Stimulated activated naive CD8-positive, alpha-beta T cell treated with anti-CD3 and anti-CD28 coated beads, Interleukin-15, Interleukin-2, amounts not matched to agents 100 U/mL and 50 U/mL, for 24 hours (primary cell): ENCODE data around the gene AUH.
A peak's percentile ranks its signal among the peaks of the same experiment; 100 is the strongest.

Experiments
- ATAC-seq: fragments of 150-1000 bp; cut with Tn5 transposase; one replicate; pipeline ENCODE4 v1.10.0; 2021
- DNase-seq: peaks from one replicate; pipeline ENCODE4 v3.0.0; 2021

The AUH gene

GRCh38 chr9:91338681-91339080 is 23.0 kb downstream of the AUH start:
- no peak for ATAC-seq
- DNase-seq: no peak

DNA sequence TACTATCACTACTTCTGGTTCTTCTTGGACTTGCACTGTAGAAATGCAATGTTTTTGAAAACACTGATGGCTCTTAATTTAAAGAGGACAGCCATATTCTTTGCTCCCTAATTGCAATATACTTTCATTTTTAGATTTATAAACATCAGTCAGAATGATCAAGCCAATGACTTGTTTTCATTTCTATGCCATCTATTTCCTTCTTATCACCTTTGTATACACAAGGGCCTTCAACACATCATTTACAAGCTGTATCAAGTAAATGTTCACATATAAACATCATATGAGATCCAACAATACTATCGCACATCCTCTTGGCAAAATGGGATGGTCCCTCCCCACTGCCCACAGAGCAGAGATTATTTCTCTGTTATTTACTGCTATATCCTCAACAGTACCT is 24.9 kb downstream of the AUH start:
- DNase-seq (no peak), ATAC-seq (no peak)

GRCh38 chr9:91334053-91334452 is 27.7 kb downstream of the AUH start:
- DNase-seq (no peak), ATAC-seq (peak; percentile 83)

DNA sequence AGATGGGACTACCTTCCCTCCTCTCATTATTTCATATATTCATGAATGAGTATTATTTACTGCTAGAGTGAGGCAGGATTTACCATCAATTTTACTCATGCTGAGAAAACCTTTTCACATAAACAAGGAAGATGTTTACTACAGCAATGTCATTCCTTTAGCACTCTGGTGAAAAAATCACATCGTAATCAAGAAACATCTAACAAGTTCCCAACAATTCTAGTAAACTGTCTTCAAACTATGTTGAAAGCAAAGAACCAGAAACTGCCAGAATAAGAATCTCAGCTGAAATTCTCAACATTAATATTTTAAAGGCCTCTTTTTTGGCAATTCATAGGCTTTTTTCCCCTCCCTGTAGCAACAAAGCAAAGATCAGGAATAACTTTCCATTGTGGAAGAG is 28.2 kb downstream of the AUH start:
- DNase-seq: no peak
- ATAC-seq: no peak

GRCh38 chr9:91332546-91333231 is 29.0 kb downstream of the AUH start:
- ATAC-seq (no peak), DNase-seq (no peak)

DNA sequence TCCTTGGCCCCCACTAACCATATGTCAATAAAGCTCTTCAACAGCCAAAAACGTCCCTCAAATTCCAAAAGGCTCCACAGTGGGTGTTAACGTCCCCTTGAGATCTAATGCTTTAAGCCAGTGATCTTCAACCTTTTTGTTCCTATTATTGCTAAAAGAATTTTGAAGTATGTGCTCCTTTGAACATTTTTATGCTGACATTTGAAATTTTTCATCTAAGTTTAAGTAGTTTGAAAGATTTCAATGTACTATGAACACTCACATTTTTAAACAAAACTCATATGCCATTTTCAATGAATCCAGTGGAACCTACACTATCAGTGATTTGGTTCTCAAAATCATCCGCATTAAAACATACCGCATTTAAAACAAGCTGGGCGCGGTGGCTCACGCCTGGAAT is 29.9 kb downstream of the AUH start:
- DNase-seq: no peak
- ATAC-seq: no peak

GRCh38 chr9:91328186-91328585 is 33.5 kb downstream of the AUH start:
- no peak for DNase-seq
- ATAC-seq: no peak

- ATAC-seq (no peak), DNase-seq (no peak)
These were observed 40.0 kb downstream of the AUH start for GRCh38 chr9:91321691-91322090.

- DNase-seq (no peak), ATAC-seq (no peak)
These were observed 41.4 kb downstream of the AUH start for GRCh38 chr9:91320299-91320698.

DNA sequence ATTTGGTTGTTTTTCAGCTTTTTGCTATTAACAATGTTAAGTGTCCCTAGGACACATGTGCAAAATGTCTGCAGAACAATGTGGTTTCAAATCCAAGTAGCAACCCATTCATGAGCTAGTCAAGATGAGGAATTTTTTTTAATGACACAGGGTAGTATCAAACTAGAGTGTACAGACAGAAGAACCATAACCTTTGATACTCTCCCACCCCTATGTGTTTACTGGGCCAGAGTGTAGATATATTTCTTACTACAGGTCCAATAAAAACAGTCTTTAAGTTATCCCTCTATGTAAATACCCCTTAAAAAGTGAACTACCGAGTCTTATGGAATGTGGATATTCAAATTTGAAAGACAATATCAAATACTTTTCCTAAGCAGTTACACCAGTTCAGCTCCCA is 45.6 kb downstream of the AUH start:
- DNase-seq (no peak), ATAC-seq (no peak)

GRCh38 chr9:91315191-91315590 is 46.5 kb downstream of the AUH start:
- ATAC-seq: no peak

DNA sequence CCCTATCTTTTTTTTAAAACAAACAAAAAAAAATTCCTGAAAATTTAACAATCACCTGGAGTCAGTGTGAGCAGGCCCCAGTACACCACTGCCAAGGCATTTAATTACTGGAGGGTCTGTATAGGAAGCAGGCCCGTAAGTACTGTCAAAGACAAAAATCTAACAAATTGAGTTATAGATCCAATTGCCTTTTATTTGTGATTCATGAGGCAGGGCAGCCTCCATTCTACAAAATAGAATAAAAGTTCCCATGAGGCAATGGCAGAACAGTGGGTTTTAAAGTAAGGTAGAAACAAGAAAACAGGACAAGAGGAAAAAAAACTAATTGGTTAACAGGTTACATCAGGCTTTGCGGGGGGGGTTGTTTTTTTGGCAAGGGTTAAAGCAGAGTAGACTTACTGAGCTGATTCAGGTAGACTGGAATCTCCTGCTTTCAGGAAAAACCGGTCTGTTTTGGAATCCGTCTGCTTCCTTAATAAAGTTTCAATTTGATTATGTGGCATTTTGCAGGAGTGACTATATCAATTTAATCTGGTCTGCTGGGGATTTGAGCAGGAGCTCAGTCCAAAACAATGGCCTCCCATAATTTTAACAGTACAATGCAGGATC is 48.9 kb downstream of the AUH start:
- ATAC-seq (no peak), DNase-seq (no peak)

More at GRCh38 chr9:91315191-91315590, 46.5 kb downstream of the AUH start:
- DNase-seq: no peak

DNA sequence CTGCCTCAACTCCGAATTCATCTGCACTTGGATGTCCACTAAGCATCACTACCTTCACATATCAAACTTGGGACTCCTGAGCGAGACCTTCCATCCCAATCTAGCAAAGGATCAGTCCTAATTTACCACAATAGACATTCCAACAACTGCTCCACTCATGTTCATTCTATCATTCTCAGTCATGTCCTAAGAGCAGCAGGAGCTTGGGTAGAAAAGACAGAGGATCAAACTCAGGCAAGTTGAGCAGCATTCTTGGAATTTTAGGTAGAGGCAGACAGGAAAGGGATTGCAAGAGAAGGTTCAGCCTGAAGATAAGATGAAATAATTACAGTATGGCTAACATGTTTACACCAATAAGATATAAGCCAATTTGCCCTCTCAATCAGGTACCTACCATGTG is 51.7 kb downstream of the AUH start:
- ATAC-seq (no peak), DNase-seq (no peak)

- no peak for ATAC-seq
- no peak for DNase-seq
These were observed 53.5 kb downstream of the AUH start for GRCh38 chr9:91308191-91308590.

- ATAC-seq (no peak), DNase-seq (no peak)
These were observed 54.4 kb downstream of the AUH start for GRCh38 chr9:91307279-91307678.

DNA sequence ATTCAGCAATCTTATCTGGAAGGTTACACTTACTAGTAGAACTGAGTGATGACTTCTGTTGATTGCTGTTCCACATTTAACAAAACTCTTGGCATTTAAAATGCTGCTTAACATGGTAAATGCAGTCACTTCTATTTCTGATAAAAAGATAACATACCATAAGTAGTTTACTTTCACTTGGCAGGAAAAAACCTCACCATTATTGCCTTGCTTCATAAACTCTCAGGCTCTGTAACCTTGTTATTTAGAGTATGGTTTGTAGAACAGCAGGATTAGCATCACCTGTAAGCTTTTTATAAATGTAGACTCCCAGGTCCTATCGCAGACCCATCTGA is 55.5 kb downstream of the AUH start:
- no peak for DNase-seq
- no peak for ATAC-seq

DNA sequence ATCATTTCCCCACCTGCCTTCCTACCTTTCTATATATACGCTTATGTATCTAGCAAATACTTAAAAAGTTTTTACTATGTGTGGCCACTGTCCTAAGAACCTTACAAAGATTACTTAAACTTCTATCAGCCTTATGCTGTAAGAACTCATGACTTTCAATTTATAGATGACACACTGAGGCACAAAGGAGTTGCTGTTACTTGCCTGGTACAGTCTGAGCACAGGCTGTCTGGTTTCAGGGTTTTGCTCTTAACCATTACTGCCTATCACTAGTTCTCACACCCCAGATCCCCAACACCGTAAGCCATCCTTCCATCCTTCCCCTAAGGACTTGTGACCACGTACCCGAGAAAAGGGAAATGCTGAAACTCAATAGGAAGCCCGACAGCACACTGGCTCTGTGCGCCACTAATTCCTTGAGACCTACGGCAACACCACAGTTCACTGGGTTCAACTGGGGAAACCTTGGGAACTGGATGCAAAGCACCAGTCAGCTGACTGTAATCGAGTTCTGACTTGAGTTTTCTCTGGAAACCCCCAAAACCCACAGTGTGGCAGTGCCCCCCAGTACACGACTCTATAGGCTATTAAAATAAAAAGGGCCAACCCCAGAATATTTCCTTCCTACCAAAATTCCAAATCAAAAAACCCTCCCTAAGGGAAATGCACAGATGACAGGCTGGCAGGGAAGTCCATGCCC is 56.0 kb downstream of the AUH start:
- DNase-seq: no peak
- ATAC-seq: no peak

GRCh38 chr9:91303741-91304415 is 57.8 kb downstream of the AUH start:
- no peak for ATAC-seq

GRCh38 chr9:91302831-91303230 is 58.9 kb downstream of the AUH start:
- DNase-seq: no peak
- ATAC-seq: no peak

More at GRCh38 chr9:91303741-91304415, 57.8 kb downstream of the AUH start:
- no peak for DNase-seq

DNA sequence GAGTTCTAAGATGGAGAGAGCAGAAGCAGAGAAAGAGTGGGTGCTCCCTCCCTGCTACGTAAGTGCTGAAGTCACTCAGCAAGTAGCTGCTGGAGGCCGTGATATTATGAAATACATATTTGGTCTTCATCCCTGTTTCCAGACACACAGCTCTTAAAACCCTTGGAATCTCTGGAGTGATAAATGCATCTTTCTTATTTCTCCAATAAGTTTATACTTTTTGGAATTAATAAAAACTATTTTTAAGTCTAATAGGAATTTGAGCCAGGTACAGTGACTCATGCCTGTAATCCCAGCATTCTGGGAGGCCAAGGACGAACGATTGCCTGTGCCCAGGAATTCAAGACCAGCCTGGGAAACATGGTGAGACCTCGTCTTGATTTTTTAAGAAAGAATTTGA is 60.6 kb downstream of the AUH start:
- no peak for DNase-seq
- no peak for ATAC-seq

- DNase-seq: no peak
- ATAC-seq: no peak
These were observed 63.4 kb downstream of the AUH start for GRCh38 chr9:91298311-91298710.

- ATAC-seq: no peak
- no peak for DNase-seq
These were observed 64.4 kb downstream of the AUH start for GRCh38 chr9:91297306-91297705.

DNA sequence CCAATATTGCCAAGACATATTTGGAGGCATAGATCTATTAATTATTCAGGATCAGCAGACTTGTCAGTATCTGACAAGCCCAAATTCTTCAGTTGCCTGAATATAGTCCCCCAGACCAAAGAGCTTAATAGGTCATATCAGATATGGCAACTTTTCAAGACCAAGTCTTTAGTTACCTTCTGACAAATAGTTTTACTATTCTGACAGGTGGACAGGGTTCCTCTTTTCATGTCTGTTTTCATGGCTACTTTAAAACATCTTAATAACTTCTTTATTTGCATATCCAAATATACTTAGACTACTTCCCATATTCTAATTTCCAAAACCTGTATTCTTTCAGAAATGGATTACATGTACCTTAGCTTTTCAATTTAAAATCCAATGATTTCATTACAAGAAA is 65.4 kb downstream of the AUH start:
- DNase-seq: no peak
- no peak for ATAC-seq
